ENCODE measurements around the gene TM9SF4.

GRCh38 chr20:32128167-32128566, 18.7 kb downstream of the TM9SF4 start:
- no peak for TF ChIP-seq POLR2AphosphoS5 (IDR thresholded peaks at IDR 0.05)
- no peak for TF ChIP-seq CTCF (IDR thresholded peaks at IDR 0.05)
- TF ChIP-seq POLR2A (IDR thresholded peaks at IDR 0.05) = no peak

Measured in upper lobe of left lung (tissue), 4 donors.